ENCODE results near the gene EEFSEC. TPM values are rescaled to one million over a fixed set of nuclear protein-coding genes. Genes with fewer than 3 reads are reported as not detected.

The EEFSEC gene
- total and polyA plus RNA-seq, 11 donors = 17.5 to 48.0 (median 22.5) TPM

DNA sequence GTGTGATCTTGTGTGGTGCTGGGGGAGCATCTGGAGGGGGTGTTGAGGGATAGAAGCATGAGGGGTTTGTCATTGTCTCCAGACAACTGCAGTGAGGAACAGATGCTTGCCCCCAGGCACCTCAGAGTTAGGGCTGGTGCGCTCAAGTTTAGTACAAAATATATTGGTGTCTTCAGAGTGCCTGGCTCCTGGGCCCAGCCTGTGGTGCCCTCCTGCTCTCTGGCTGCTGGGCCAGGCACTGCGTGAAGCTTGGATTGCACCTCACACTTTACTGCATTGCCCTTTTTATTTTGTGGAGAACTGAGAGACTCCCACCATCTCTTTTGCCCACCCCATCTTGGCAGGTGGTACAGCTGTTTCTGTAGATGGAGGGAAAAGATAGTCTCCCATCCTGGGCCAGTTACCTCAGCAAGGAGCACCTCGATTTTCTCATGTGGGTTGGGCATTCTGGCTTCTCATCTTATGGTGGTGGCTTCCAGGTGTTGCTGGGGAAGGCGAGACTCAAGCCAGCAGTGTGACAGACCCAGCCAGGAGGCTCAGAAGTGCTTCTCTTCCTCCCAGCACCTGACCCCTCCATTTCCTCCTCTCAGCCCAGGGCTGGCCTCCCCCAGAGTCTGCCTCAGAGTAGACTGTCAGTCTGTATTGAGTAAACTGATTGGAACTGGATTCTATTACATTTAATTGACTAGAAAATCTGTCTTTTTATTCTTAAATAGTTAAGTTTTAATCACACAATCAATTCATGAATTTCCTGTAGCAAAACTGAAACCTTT, 173.0 kb downstream of the EEFSEC start:
- Histone ChIP-seq H3K9me3 (no peaks in the 10 kb centered on the region), H3K27ac (no peak overlapping the region), H3K27me3 (no peaks in the 10 kb centered on the region), H3K36me3 (no peaks in the 10 kb centered on the region), H3K4me1 (peaks cover 0 to 14% (median 0%) of the 10 kb centered on the region in 12 donors), H3K4me3 (no peak overlapping the region)
- no peak for ATAC-seq
- 84 to 94% (median 88%) methylated on average over 4 of the region's 4 CpGs for WGBS, 4 donors
- intact Hi-C loops (cut with DNase I) = loop anchor here in 5 of 10 donors (10.0 kb wide), 4 partner anchors 151 to 241 kb away; partner anchors contain the start of gene GATA2 (in 1 of the 5)
- peak in 1 of 5 donors; percentile 5 for DNase-seq
- TF ChIP-seq CTCF (IDR thresholded peaks at IDR 0.05) = no peak
- TF ChIP-seq POLR2A (IDR thresholded peaks at IDR 0.05) = no peak

DNA sequence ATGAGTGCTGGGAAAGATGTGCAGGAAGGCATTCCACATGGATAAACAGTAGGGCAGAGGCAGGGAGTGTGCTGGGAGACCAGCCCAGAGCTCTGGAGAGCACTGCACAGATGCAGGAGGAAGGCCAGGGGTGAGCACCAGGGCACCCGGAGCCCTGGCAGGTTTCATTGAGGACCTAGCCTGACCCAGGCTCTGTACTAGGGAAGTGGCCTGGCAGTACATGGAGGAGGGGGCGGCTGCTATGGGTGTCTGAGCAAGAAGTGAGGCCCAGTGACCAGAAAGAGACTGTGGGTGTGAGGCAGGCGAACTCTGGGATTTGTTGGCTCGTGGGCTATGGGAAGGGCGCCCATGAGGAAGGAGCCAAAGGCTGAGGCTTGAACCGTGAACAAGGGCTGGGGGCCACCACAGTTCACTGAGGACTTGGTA, 174.3 kb downstream of the EEFSEC start:
- no peak for TF ChIP-seq CTCF (IDR thresholded peaks at IDR 0.05)
- TF ChIP-seq POLR2A (IDR thresholded peaks at IDR 0.05) = no peak
- ATAC-seq (no peak), DNase-seq (peak in 1 of 5 donors; percentile 1)
- Histone ChIP-seq H3K27ac (no peak overlapping the region), H3K27me3 (no peaks in the 10 kb centered on the region), H3K9me3 (no peaks in the 10 kb centered on the region), H3K36me3 (no peaks in the 10 kb centered on the region), H3K4me3 (no peak overlapping the region), H3K4me1 (peaks cover 0 to 7% (median 0%) of the 10 kb centered on the region in 12 donors)
- WGBS, 4 donors = 89 to 96% (median 92%) methylated on average over 6 of the region's 6 CpGs
- intact Hi-C loops (cut with DNase I) = loop anchor here in 5 of 10 donors (10.0 kb wide), 4 partner anchors 153 to 243 kb away; partner anchors contain the start of gene GATA2 (in 1 of the 5)

GRCh38 chr3:128328546-128329458, 175.5 kb downstream of the EEFSEC start:
- no peak for TF ChIP-seq CTCF (IDR thresholded peaks at IDR 0.05)
- no peak for TF ChIP-seq POLR2A (IDR thresholded peaks at IDR 0.05)
- intact Hi-C loops (cut with DNase I) = loop anchor here in 5 of 10 donors (10.0 kb wide), 4 partner anchors 154 to 244 kb away; partner anchors contain the start of gene GATA2 (in 1 of the 5)

More at GRCh38 chr3:128328546-128329458, 175.5 kb downstream of the EEFSEC start:
- ATAC-seq (no peak), DNase-seq (peak in 1 of 5 donors; percentile 12)
- H3K4me3 ChIP-seq = no peak overlapping the region
- peaks cover 0 to under 1% (median 0%) of the 10 kb centered on the region in 9 donors for H3K36me3 ChIP-seq
- WGBS, 4 donors = 91 to 95% (median 93%) methylated on average over 12 of the region's 12 CpGs
- peaks cover 0 to under 1% (median 0%) of the 10 kb centered on the region in 12 donors for H3K4me1 ChIP-seq
- no peaks in the 10 kb centered on the region for H3K9me3 ChIP-seq
- H3K27ac ChIP-seq = no peak overlapping the region
- H3K27me3 ChIP-seq = no peaks in the 10 kb centered on the region
